ENCODE results near the gene ENTPD2.
"Not testable (repeated sequence)": the region's sequence is repeated elsewhere in the genome, so short reads cannot be mapped to it uniquely, and the experiment has no call there.

The ENTPD2 gene

DNA sequence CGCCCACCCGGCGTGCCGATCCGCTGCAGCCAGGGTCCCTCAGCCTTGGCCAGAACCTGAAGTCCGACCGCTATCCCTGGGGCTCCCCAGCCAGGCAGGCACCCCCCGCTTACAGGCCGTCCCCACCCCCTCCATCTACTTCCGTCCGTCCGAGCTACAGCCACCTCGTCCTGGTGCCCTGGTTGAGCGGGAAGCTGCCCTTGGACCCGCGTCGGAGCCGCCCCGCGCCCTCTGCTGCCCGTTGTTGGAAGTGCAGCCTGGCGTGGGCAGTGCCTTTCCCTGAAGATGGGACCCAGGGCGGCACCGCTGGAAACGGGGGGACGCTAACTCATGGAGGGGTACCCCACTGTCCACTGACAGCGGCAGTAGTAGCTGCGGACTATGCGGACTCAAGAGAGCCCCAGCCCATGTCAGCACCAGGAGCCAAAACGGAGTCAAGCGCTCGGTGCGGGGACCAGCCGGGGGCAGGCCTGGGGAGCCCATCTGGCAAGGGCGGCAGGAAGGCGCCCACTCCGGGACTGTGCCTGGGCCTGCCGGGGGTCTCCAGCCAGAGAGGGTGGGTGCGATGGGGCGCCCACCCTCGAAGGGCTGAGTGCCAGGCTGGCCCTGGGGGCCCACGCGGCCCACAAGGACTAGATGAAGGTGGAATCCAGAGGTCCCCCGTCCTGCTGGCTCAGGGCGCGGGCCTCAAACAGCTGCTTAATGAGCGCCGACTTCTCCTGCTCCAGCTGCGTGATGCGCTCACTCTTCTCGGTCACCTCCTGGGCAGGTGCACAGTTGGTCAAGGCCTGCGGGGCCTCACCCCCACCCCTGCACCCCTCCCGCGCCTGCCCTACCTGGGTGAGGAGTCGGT, 10.4 kb upstream of the ENTPD2 start:
- DNase-seq (ENCODE audit: low read depth in 2 of 2), result peak; percentile 42 to 64

DNA sequence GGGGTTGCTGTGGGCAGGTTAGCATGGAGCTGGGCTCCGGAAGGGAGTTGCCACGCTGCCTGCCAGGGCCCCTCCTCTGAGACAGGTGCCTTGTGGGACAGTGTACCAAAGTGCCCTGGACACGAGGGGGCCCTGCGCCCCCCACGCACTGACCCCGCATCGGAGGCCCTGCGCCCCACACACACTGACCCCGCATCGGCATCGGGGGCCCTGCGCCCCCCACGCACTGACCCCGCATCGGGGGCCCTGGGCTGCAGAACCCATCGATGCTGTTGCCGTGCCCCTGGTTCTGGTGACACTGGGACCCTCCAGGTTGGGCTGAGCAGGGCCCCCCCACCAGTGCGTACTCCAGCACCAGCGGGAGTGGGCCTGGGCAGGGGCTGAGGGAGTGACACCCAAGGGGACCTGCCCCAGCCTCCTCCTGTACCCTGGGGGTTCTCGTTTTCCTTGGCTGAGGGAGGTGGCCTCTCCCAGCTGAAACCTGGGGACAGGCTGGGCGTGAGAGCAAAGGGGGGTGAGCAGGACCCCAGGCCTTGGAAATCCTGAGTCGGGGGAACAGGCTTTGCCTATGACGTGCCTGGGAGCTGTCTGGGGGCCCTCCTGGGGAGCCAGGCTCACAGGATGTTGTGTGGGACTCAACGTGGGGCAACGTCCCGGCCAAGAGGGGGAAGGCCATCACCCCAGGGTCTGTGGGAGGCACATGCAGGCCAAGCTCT, 9.6 kb upstream of the ENTPD2 start:
- no peak for DNase-seq (ENCODE audit: low read depth in 2 of 2)

DNA sequence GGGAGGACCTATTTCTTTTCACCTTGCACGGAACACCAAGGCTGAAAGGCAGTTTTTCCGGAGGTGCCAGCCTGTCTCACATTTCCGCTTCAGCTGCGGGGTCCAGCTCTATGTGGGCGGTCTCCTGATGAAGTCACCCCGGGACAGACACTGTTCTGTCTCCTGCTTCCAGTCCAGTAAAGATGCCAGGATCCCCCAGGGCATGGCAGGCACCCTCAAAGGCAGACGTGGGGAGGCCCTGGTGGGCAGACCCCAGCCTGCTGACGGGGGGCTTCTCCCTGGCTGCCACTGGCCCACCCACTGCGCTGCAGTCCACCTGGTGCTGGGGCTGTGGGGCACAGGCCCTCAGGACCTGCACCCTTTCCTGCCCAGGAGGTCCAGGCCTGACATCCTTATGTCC, 8.9 kb upstream of the ENTPD2 start:
- not testable (repeated sequence) for DNase-seq (ENCODE audit: low read depth in 2 of 2)

DNA sequence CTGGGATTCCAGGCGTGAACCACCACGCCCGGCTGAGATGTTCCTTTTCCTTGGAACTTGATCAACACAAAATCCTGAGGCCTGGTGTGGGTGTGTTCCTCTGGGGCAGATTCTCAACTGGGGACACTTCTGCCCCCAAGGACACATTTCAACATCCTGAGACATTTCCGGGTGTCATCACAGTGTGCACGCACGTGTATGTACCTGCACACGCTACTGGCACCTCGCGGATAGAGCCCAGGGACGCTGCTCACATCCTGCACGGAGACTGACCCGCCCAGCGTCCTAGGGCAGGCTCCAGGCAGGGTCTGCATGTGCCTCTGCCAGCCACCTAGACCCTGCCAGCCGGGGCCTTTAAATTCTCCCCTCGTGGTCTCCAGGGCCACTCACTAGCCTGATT, 8.5 kb upstream of the ENTPD2 start:
- no peak for DNase-seq (ENCODE audit: low read depth in 2 of 2)

DNA sequence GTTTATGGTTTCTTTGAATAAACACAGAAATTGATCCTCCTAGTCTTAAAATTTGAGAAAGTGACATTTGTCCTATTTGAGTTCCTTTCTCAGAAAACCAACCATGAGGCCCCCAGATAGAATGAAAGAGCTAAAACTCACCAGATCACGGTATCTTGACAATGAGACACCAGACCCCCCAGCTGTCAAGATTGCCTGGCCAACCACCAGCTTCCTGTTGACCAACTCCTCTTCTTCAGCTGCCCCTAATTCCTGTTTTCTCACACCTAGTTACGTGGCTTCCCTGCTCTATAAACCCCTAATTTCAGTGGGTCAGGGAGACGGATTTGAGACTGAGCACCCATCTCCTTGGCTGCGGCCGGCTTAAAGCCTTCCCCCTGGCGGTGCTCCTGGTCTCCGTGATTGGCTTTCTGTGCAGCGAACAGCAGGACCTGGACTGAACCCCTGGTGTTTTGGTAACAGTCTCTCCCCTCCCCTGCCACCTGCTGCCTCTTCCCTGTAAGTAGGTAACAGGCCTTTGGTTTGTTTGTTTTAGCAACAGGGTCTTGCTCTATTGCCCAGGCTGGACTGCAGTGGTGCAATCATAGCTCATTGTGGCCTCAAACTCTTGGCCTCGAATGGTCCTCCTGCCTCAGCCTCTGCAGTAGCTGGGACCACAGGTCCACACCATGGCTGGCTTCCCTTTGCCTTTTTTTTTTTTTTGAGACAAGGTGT, 4.8 kb upstream of the ENTPD2 start:
- no peak for DNase-seq (ENCODE audit: low read depth in 2 of 2)

DNA sequence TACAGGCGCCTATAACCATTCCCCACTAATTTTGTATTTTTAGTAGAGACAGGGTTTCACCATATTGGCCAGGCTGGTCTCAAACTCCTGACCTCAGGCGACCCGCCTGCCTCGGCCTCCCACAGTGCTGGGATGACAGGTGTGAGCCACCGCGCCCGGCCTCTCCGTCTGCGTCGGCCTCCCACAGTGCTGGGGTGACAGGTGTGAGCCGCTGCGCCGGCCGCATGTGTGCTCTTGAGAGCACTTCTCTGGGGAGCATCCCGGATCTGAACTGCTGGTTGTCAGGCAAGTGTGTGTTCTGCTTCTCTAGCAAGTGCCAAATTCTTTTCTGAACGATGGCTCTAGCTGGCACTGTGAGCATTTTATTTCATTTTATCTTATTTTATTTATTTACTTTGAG, 3.7 kb upstream of the ENTPD2 start:
- DNase-seq (ENCODE audit: low read depth in 2 of 2), result no peak

DNA sequence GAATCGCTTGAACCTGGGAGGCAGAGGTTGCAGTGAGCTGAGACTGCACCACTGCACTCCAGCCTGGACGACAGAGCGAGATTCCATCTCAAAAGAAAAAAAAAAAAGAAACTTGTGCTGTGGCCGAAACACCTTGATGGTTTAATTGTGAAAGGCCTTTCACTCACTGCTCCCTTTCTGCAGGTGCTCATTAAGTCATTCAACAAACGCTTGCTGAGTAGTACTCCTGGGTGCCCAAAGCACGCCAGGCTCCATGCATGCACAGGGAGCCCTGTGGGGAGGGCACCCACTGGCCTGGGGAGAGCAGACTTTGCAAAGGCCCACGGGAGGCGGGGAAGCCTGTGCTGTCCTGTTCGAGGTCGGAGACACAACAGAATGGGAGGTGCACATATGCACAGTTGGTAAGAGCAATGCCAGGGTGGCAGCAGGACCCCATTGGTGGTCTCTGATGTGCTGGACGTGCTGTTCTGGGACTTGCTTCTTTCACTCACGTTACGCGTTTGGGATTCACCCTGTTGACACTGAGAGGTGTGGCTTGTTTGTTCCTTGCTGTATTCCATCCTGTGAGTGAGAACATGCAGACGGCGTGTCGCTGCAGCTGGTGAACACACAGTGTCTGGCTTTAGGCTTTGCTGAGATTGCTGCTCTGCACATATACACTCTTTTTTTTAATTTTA, 3.0 kb upstream of the ENTPD2 start:
- DNase-seq (ENCODE audit: low read depth in 2 of 2), result no peak

DNA sequence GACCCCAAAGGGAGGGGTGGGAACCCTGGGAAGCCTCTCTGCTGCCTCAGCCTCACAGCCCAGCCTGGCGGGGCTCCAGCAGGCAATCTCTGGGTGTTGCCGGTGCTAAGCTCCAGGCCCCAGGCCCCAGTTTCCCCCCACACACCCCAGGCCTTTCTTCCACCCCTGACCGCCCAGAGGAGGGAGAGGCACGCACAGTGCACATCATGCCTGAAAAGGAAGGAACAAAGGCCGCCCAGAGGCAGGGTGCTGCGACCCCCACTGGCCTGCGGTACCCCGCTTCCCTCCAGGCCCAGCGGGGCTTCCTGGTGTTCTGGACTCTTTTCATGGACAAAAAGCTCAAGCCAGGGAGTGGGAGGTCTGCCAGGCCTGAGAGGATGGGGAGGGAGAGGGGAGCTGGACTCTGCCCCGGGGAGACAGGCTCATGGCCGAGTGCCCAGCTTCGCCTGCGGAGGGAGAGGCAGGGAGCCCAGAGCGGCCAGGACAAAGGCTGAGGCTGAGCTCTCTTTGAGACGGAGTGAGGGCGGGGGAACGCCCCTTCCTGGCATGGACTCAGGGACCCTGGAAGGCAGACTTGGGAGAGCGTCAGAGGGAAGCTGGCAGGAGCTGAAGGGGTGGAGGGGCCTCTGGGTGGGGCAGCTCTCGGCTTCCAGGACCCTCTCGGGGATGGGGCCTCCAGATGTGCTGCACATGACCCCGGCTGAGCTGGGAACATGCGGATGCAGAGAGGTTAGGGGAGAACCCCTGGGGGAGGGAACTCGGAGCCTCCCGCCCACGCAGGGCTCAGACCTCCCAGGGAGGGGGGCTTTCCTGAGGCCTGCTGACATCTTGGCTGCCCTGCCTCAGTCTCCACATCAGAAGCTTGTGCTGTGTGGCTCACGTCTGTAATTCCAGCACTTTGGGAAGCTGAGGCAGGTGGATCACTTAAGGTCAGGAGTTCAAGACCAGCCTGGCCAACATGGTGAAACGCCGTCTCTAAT, 1.8 kb upstream of the ENTPD2 start:
- DNase-seq (ENCODE audit: low read depth in 2 of 2), result no peak

DNA sequence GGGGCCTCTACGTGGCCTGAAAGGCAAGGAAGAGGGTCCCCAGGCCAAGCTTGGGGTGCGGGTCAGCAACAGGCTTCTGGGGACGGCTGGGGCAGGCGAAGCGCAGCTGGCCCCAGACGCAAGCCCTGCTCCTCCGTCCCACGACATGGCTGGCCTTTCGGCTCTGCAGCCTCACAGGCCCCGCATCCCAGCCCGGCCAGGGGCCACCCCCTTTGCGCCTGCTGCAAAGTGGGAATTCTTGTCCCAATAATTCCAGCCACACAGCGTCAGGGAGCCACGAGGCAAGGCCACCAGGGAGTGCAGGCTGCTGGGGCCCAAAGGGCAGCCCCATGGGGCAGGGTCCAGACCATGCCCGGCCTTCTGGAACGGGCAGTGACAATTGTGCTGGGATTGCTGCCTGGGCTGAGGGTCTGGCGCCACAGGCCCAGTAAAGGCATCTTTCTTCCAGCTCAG, 1.1 kb upstream of the ENTPD2 start:
- no peak for DNase-seq (ENCODE audit: low read depth in 2 of 2)

DNA sequence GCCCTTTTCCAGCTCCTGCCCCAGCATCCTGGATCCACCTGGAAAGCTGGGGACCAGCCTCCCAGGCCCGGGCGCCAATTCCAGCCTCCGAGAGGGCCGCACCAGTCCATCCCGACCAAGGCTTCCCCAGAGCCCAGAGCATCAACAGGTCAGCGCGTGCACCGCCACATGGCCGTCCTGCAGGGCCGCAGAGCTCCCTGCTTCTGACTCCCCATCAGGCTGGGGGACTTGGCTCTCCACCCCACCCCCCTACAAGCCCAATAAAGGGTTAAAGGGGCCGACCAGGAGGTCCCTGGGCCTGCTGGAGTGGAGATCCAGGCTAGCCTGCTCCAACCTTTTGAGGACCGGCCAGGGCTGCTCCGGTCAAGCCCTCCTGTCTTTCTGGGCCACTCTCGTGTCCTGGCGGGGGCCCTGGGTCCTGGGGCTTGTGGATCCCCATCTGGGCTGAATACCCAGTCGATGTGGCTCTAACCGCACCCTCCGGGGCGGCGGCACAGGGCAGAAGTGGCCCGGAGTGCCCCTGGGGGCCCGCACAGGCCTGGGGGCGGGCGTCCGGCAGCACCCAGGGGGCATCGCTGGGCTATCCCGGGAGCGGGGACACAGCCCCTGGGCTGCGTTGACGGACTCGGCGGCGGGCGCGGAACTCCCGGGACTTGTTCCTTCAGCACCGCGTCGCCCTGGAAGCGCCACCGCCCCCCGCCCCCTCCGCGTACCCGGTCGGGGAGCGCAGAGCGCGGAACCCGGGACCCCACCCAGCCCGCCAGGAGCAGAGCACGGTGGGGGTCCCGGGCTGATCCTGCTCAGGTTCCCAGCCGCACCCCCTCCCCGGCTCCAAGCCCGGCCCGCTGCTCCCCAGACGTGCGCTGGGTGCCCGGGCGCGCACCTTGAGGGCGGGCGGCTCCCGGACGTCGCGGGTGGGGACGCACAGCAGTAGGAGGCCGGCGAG, 590 bp downstream of the ENTPD2 start:
- no peak for DNase-seq (ENCODE audit: low read depth in 2 of 2)

DNA sequence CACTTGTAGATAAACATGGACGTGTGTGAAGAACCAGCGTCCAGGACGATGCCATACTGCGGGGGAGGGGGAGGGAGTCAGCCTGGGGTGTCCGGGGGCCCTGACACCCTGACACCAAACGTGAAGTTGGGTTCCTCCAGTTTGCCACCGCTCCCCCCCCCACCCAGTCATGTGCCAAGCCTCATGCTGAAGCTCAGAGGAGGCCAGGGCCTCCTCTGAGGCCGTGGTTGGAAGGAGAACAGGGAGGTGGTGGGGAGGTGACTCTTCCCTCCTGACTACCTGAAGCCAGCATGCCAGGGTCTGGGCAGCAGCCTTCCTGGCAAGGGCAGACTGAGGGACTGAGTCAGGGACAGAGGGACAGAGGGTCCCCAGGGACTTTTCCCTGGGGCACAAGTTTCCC, 1.6 kb downstream of the ENTPD2 start:
- DNase-seq (ENCODE audit: low read depth in 2 of 2), result no peak

DNA sequence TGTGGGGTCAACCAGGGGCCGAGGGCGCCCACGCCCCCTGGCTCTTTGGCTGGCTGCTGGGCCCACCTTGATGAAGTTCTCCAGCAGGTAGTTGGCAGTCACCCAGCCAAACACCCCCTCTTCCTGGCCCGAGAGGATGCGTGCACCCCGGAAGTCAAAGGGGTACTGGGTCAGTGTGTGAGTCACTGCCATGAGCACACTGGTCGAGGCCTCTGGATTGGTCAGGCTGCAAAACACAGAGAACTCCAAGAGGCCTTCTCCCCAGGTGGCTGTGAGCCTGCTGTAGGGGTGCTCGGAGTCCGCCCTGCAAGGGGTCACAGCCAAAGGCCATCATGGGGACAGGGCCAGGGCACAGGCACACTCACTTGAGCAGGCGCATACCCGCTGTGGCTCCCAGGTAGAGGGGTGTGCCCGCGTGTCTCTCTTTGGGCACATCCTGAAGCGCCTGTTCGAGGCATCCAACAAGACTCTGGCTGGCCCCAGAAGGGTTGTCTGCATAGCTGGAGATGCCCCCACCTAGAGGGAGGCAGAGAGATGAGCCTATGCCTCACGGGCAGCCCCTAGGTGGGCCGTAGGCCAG, 2.6 kb downstream of the ENTPD2 start:
- no peak for DNase-seq (ENCODE audit: low read depth in 2 of 2)

DNA sequence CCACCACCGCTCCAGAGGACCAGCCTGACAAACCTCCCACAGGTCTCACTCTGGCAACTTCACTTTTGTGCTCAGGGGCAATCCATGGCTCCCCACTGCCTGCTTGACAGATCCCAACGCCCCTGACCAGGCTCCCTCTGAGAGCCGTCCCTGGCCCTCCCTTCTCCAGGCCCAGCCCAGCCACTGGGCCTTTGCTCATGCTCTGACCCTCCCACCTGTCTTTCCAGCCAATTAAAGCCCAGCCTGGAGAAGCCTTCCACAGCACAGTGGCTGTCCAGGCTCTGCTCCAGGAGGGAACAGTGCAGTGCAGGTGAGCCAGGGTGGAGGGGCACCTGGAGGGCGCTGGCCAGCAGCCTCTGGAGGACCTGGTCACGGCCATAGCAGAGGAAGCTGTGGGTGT, 3.3 kb downstream of the ENTPD2 start:
- no peak for DNase-seq (ENCODE audit: low read depth in 2 of 2)

DNA sequence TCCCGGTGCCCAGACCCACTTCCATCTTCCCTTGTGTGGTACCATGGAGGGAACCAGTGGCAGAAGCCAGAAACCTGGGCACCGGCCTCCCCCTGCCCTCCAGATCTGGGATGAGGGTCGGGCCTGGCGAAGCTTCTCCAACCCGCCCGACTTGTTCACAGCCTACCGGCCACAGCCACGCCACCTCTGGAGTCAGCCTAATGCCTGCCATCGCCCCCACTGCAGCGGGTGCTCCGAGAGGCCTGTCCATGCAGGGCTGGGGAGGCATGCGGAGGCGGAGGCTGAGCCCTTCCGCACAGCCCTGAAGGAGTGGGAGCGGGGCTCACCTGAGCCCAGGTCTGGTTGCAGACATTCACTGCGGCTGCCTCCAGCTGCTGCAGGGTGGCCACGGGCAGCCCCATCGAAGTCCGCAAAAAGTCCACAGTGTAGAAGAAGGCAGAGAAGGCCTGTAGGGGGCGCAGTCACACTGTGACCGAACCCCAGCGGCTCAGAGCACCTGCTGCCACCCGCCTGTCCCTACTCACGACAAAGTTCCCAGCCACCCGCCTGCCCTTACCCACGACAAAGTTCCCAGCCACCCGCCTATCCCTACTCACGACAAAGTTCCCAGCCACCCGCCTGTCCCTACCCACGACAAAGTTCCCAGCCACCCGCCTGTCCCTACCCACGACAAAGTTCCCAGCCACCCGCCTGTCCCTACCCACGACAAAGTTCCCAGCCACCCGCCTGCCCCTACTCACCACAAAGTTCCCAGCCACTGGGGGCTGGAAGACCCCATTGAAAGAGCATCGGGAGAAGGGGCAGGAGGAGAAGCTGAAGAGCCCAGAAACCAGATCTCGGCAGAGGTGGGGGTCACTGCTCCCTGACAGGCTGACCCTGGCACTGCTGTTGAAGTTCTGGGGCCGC, 4.1 kb downstream of the ENTPD2 start:
- DNase-seq (ENCODE audit: low read depth in 2 of 2), result peak; percentile 55 to 67

DNA sequence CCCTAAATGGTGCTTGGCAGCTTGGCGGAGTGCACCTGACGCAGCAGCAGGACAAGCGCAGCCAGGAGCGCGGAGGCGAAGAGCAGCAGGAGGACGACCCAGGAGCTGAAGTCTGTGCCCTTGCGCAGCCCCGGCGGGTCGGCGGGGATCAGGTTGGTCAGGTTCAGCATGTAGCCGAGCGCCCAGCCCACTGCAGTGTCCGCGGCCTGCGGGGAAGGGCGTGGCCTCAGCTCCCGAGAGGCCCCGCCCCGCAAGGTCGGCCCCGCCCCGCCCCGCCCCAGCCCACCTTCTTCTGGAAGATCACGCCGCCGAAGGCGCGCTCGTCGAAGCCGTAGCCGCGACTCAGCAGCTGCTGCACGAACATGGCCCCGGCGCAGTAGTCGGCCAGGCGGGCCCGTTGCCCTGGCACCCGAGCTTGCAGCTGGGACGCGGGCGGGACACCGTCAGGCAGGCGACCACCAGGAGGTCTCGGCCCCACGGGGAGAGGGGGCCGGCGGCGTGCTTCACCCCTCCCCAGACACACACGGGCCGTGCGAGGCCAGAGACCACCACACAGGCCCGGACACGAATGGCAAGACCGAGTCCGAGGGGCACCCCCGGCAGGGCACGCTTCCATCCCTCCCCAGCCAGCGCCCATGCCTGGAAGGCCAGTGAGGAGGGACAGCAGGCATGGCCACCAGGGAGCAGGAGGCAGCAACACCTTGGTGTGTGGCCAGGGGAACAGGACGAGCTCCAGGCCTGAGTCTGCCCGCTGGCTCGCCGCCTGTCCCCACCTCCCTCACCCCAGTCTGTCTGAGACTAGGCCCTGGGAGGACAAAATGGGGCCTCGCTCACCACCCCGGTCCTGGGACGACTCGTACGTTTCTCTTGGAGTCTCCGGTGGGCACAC, 5.0 kb downstream of the ENTPD2 start:
- no peak for DNase-seq (ENCODE audit: low read depth in 2 of 2)

DNA sequence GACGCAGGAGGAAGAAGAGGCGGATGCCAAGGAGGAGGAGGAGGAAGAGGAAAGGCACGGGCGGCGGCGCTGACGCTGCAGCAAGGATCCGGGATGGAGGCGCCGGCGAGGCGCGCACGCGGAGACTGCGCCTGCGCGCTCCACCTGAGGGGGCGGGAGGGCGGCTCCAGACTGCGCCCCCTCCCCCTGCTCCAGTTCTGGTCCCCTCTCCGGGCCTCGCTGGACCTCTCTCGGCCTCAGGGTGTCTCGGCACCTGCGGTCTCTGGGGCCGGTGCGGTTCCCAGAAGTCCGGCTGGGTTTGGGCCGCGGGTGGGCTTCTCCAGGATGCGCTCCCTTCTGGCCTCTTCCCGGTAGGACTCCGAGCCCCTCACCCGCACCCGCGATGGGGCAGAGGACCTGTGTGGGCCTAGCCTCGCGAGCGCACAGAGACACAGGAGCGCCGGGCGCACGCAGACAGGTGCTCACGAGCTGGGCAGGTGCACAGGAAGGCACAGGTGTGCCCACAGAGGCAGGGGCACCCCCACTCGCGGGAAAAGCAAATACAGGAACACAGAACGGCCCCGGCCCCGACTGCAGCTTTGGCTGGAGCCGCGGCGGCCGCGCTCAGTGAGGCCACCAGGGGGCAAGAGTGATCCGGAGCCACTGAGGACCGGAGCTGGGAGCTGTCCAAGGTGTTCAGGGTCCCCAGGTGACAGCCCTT, 7.6 kb downstream of the ENTPD2 start, which contains the start of gene NPDC1:
TSS of gene NPDC1 (minus strand) at position 90 of the 700 bp plus-strand sequence. CDS start 188 bp downstream, outside the sequence.
- peak; percentile 74 to 80 for DNase-seq (ENCODE audit: low read depth in 2 of 2)
